NCI-H2171 (cell line): ENCODE measurements around the gene CCRL2.
A peak's percentile ranks its signal among the peaks of the same experiment; 100 is the strongest.

ENCODE experiments used
- DNase-seq: peaks from one replicate; lab custom pipeline; 2025; lab: John Stamatoyannopoulos, UW

The CCRL2 gene

GRCh38 chr3:46406788-46407611 is at the start of gene CCRL2, which contains the start of gene CCR5AS:
Gene CCRL2, plus strand, starts transcription at chr3:46407259. Its CDS starts 821 bp downstream, at chr3:46408080.
Gene CCR5AS, minus strand, starts transcription at chr3:46407066.
- no peak for DNase-seq

- DNase-seq, result no peak
These were observed 48.6 kb upstream of the CCRL2 start for GRCh38 chr3:46358466-46358865.

GRCh38 chr3:46359733-46360493 is 47.1 kb upstream of the CCRL2 start:
- DNase-seq, result peak; percentile 51

GRCh38 chr3:46360907-46361306 is 46.2 kb upstream of the CCRL2 start:
- no peak for DNase-seq

- no peak for DNase-seq
These were observed 45.4 kb upstream of the CCRL2 start for GRCh38 chr3:46361408-46362283.

GRCh38 chr3:46365041-46365440 is 42.0 kb upstream of the CCRL2 start:
- no peak for DNase-seq

GRCh38 chr3:46365737-46366524 is 41.1 kb upstream of the CCRL2 start:
- no peak for DNase-seq

- DNase-seq, result no peak
These were observed 39.2 kb upstream of the CCRL2 start for GRCh38 chr3:46367811-46368210.

GRCh38 chr3:46368569-46368968 is 38.5 kb upstream of the CCRL2 start:
- DNase-seq, result no peak

GRCh38 chr3:46369151-46369550 is 37.9 kb upstream of the CCRL2 start:
- no peak for DNase-seq

GRCh38 chr3:46369675-46370132 is 37.4 kb upstream of the CCRL2 start:
- no peak for DNase-seq

GRCh38 chr3:46370839-46371518 is 36.1 kb upstream of the CCRL2 start, which contains the start of gene CCR5:
Gene CCR5, plus strand, starts transcription at chr3:46370946. Its CDS starts 1,957 bp downstream, at chr3:46372903.
- no peak for DNase-seq

- no peak for DNase-seq
These were observed 35.3 kb upstream of the CCRL2 start for GRCh38 chr3:46371519-46372340.

- no peak for DNase-seq
These were observed 34.3 kb upstream of the CCRL2 start for GRCh38 chr3:46372492-46373359.

- DNase-seq, result no peak
These were observed 32.3 kb upstream of the CCRL2 start for GRCh38 chr3:46374755-46375154.

GRCh38 chr3:46375218-46375617 is 31.8 kb upstream of the CCRL2 start:
- DNase-seq, result no peak

- no peak for DNase-seq
These were observed 31.2 kb upstream of the CCRL2 start for GRCh38 chr3:46375814-46376213.

- no peak for DNase-seq
These were observed 28.6 kb upstream of the CCRL2 start for GRCh38 chr3:46378426-46378942.
